HepG2 (cell line): ENCODE results near the gene SEPTIN2. TPM values are rescaled to one million over a fixed set of nuclear protein-coding genes. Genes with fewer than 3 reads are reported as not detected.
A peak's percentile ranks its signal among the peaks of the same experiment; 100 is the strongest.

Source experiments
- AGO2 ChIP-seq: fragments of 200-400 bp; formaldehyde crosslinking; optimal IDR thresholded peaks from 2 replicates; pipeline ENCODE3; 2017; ENCODE audit warnings: mild to moderate bottlenecking, low read depth, low read length, moderate library complexity
- ATAD3A ChIP-seq: sonication (generic); formaldehyde crosslinking; IDR thresholded peaks from 2 replicates; pipeline ENCODE4 v1.4.0; 2020; ENCODE audit warnings: missing genetic modification reagents
- CBFB ChIP-seq: sonication (generic); formaldehyde crosslinking; IDR thresholded peaks from 2 replicates; pipeline ENCODE4 v1.4.0; 2020; ENCODE audit warnings: missing genetic modification reagents
- DMAP1 ChIP-seq: IDR thresholded peaks from 2 replicates; pipeline ENCODE4 v1.6.1; 2016
- GATA4 ChIP-seq: sonication (generic); IDR thresholded peaks from 2 replicates; pipeline ENCODE4 v1.6.1; 2016; ENCODE audit warnings: antibody characterized with exemption, low read depth, borderline replicate concordance
- HCFC1 ChIP-seq: fragments of 150-350 bp; IDR thresholded peaks from 2 replicates; pipeline ENCODE4 v1.6.1; 2014; ENCODE audit warnings: low read depth, low read length
- HIVEP1 ChIP-seq: sonication (generic); formaldehyde crosslinking; IDR thresholded peaks from 2 replicates; pipeline ENCODE4 v1.4.0; 2020; ENCODE audit warnings: mild to moderate bottlenecking, missing genetic modification reagents
- HNRNPLL ChIP-seq: fragments of 200-400 bp; formaldehyde crosslinking; IDR thresholded peaks from 2 replicates; pipeline ENCODE4 v1.6.1; 2017; ENCODE audit warnings: mild to moderate bottlenecking, low read depth, low read length; ENCODE audit not compliant: poor library complexity, severe bottlenecking
- JUNB ChIP-seq: sonication (generic); formaldehyde crosslinking; IDR thresholded peaks from 2 replicates; pipeline ENCODE4 v1.8.0; 2022; ENCODE audit warnings: missing genetic modification reagents, mild to moderate bottlenecking, borderline replicate concordance
- NKX3-1 ChIP-seq: sonication (generic); formaldehyde crosslinking; IDR thresholded peaks from 2 replicates; pipeline ENCODE4 v1.5.0; 2020; ENCODE audit warnings: missing genetic modification reagents
- PHF20 ChIP-seq: sonication (generic); formaldehyde crosslinking; IDR thresholded peaks from 2 replicates; pipeline ENCODE4 v1.5.0; 2020; ENCODE audit warnings: mild to moderate bottlenecking, missing genetic modification reagents
- POLR2A ChIP-seq, 2 experiments: IDR thresholded peaks; 2 replicates each; pipeline ENCODE4 v1.6.1; 2011; ENCODE audit warnings: low read depth in 2 of 2, low read length in 2 of 2, mild to moderate bottlenecking in 1 of 2, moderate library complexity in 1 of 2; ENCODE audit not compliant: insufficient read depth in 1 of 2
- SMAD9 ChIP-seq: sonication (generic); formaldehyde crosslinking; IDR thresholded peaks from 2 replicates; pipeline ENCODE4 v1.5.1; 2020; ENCODE audit warnings: mild to moderate bottlenecking, missing genetic modification reagents
- TOPORS ChIP-seq: sonication (generic); formaldehyde crosslinking; IDR thresholded peaks from 2 replicates; pipeline ENCODE4 v1.8.0; 2023; ENCODE audit warnings: mild to moderate bottlenecking, missing genetic modification reagents
- ZNF142 ChIP-seq: sonication (generic); formaldehyde crosslinking; IDR thresholded peaks from 2 replicates; pipeline ENCODE4 v1.4.0; 2020; ENCODE audit warnings: missing genetic modification reagents
- ZNF343 ChIP-seq: sonication (generic); formaldehyde crosslinking; IDR thresholded peaks from 2 replicates; pipeline ENCODE4 v1.4.0; 2020; ENCODE audit warnings: mild to moderate bottlenecking, missing genetic modification reagents
- ZNF367 ChIP-seq: sonication (generic); formaldehyde crosslinking; IDR thresholded peaks from 2 replicates; pipeline ENCODE4 v1.4.0; 2020; ENCODE audit warnings: missing genetic modification reagents, borderline replicate concordance
- ZNF503 ChIP-seq: sonication (generic); formaldehyde crosslinking; IDR thresholded peaks from 2 replicates; pipeline ENCODE4 v1.4.0; 2020; ENCODE audit warnings: missing genetic modification reagents
- ZNF75D ChIP-seq: sonication (generic); formaldehyde crosslinking; IDR thresholded peaks from 2 replicates; pipeline ENCODE4 v1.8.1; 2023; ENCODE audit warnings: missing genetic modification reagents, mild to moderate bottlenecking, borderline replicate concordance
- ZNF772 ChIP-seq: sonication (generic); formaldehyde crosslinking; IDR thresholded peaks from 2 replicates; pipeline ENCODE4 v1.5.0; 2020; ENCODE audit warnings: mild to moderate bottlenecking, missing genetic modification reagents
- ZNF816 ChIP-seq: sonication (generic); formaldehyde crosslinking; IDR thresholded peaks from 2 replicates; pipeline ENCODE4 v1.8.0; 2022; ENCODE audit warnings: missing genetic modification reagents, mild to moderate bottlenecking, borderline replicate concordance
- polyA plus RNA-seq, 8 experiments: library from polyadenylated mRNA; depleted of rRNA in 3 of 8; stranded (reverse) in 7 of 8; unstranded in 1 of 8; fragments of >200 nt; fragmentation: Illumina TruSeq in 4 of 8; extraction: Trizol in 4 of 8; gene quantifications; 2 replicates each; pipeline versions ENCODE4 v1.2.1 to v1.2.3, GENCODE V29; 2011 to 2016; ENCODE audit warnings: low read depth in 4 of 8, missing spikeins in 1 of 8, mixed read lengths in 1 of 8; ENCODE audit not compliant: insufficient read depth in 1 of 8
- total RNA-seq, 5 experiments: library from RNA; depleted of rRNA; stranded (reverse); fragments of >200 nt; fragmentation: Illumina TruSeq; extraction: Trizol; gene quantifications; 2 replicates each; pipeline ENCODE4 v1.2.3, GENCODE V29; 2016; ENCODE audit warnings: low read depth in 1 of 5
- TF ChIP-seq, protein P1 (sequence below): sonication (generic); formaldehyde crosslinking; IDR thresholded peaks from 2 replicates; pipeline ENCODE4 v1.4.0; 2020; ENCODE audit warnings: missing genetic modification reagents

SEPTIN2 gene
- total and polyA plus RNA-seq, 2 of the 13 experiments (the other 11 are each of a cell fraction or from before 2014, with no cell fraction given): 493 to 733 TPM

- TF ChIP-seq ZNF142 (peak; percentile 23; the same call in 1 of the 2 replicates), SMAD9 (no peak), NKX3-1 (CRISPR knock-in tag) (no peak; the same call in 1 of the 2 replicates), DMAP1 (CRISPR knock-in tag) (peak; percentile 74), ZNF772 (CRISPR knock-in tag) (peak; percentile 81; the same call in 1 of the 2 replicates), ATAD3A (CRISPR knock-in tag) (peak; percentile 21; the same call in 1 of the 2 replicates), CBFB (CRISPR knock-in tag) (0 out of 2 replicates have a peak, but pooled peaks have one; percentile 49), HIVEP1 (no peak), PHF20 (no peak), ZNF816 (peak; percentile 90), POLR2A (IDR thresholded peaks at IDR 0.05; ENCODE audit: insufficient read depth in 1 of 2, low read depth in 2 of 2, low read length in 2 of 2) (peak; percentile 85 to 95), HCFC1 (0 out of 2 replicates have a peak, but pooled peaks have one; percentile 19), JUNB (CRISPR knock-in tag) (no peak), GATA4 (peak; percentile 64; the same call in 1 of the 2 replicates), ZNF503 (CRISPR knock-in tag) (no peak), HNRNPLL (peak; percentile 80), ZNF343 (CRISPR knock-in tag) (0 out of 2 replicates have a peak, but pooled peaks have one; percentile 52), ZNF367 (CRISPR knock-in tag) (peak; percentile 20; the same call in 1 of the 2 replicates), ZNF75D (CRISPR knock-in tag) (no peak), TOPORS (CRISPR knock-in tag) (peak; percentile 47; the same call in 1 of the 2 replicates), AGO2 (peak; percentile 74)
- TF ChIP-seq, protein P1, sequence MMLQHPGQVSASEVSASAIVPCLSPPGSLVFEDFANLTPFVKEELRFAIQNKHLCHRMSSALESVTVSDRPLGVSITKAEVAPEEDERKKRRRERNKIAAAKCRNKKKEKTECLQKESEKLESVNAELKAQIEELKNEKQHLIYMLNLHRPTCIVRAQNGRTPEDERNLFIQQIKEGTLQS (CRISPR knock-in tag): 0 out of 2 replicates have a peak, but pooled peaks have one; percentile 11
These were observed 40.5 kb downstream of the SEPTIN2 start, which contains the start of gene FARP2 (continued) for GRCh38 chr2:241355983-241356870.
